HEK293T (cell line): ENCODE measurements around the gene CLDN9.

Experiments
- ARNT ChIP-seq: fragments of 450-650 bp; IDR thresholded peaks from 2 replicates; pipeline ENCODE4 v1.6.1; 2017; ENCODE audit warnings: mild to moderate bottlenecking
- BHLHE40 ChIP-seq: fragments of 450-650 bp; IDR thresholded peaks from 2 replicates; pipeline ENCODE4 v1.6.1; 2016; ENCODE audit warnings: mild to moderate bottlenecking, moderate library complexity, borderline replicate concordance
- ELF4 ChIP-seq: fragments of 450-650 bp; IDR thresholded peaks from 2 replicates; pipeline ENCODE4 v1.6.1; 2017; ENCODE audit warnings: antibody characterized with exemption
- FOXA1 ChIP-seq: fragments of 450-650 bp; IDR thresholded peaks from 2 replicates; pipeline ENCODE4 v1.6.1; 2016; ENCODE audit warnings: mild to moderate bottlenecking
- FOXK2 ChIP-seq: fragments of 450-650 bp; IDR thresholded peaks from 2 replicates; pipeline ENCODE4 v1.6.1; 2016; ENCODE audit warnings: mild to moderate bottlenecking
- FOXM1 ChIP-seq: fragments of 450-650 bp; IDR thresholded peaks from 2 replicates; pipeline ENCODE4 v1.6.1; 2017; ENCODE audit warnings: mild to moderate bottlenecking, borderline replicate concordance
- HDGF ChIP-seq: fragments of 450-650 bp; IDR thresholded peaks from 2 replicates; pipeline ENCODE4 v1.6.1; 2017; ENCODE audit warnings: antibody characterized with exemption, borderline replicate concordance
- L3MBTL2 ChIP-seq: fragments of 450-650 bp; conservative IDR thresholded peaks from 2 replicates; pipeline ENCODE4 v1.6.1; 2016; ENCODE audit warnings: mild to moderate bottlenecking
- LEF1 ChIP-seq: fragments of 450-650 bp; IDR thresholded peaks from 2 replicates; pipeline ENCODE4 v1.6.1; 2017; ENCODE audit warnings: mild to moderate bottlenecking, borderline replicate concordance
- NFRKB ChIP-seq: fragments of 450-650 bp; IDR thresholded peaks from 2 replicates; pipeline ENCODE4 v1.6.1; 2016; ENCODE audit warnings: mild to moderate bottlenecking, moderate library complexity
- PKNOX1 ChIP-seq: fragments of 450-650 bp; IDR thresholded peaks from 2 replicates; pipeline ENCODE4 v1.6.1; 2016
- SP1 ChIP-seq: fragments of 450-650 bp; IDR thresholded peaks from 2 replicates; pipeline ENCODE4 v1.6.1; 2017
- SUZ12 ChIP-seq: fragments of 450-650 bp; IDR thresholded peaks from 2 replicates; pipeline ENCODE4 v1.6.1; 2016; ENCODE audit warnings: mild to moderate bottlenecking
- ZNF384 ChIP-seq: fragments of 450-650 bp; IDR thresholded peaks from 2 replicates; pipeline ENCODE4 v1.6.1; 2016

- no peak for TF ChIP-seq FOXK2
- TF ChIP-seq HDGF = no peak
- no peak for TF ChIP-seq SP1
- no peak for TF ChIP-seq ARNT
- TF ChIP-seq NFRKB = no peak
- TF ChIP-seq ZNF384 = no peak
- TF ChIP-seq PKNOX1 = no peak
- no peak for TF ChIP-seq SUZ12
- no peak for TF ChIP-seq L3MBTL2
- no peak for TF ChIP-seq BHLHE40
- no peak for TF ChIP-seq FOXA1
- no peak for TF ChIP-seq FOXM1
- TF ChIP-seq LEF1 = no peak
- no peak for TF ChIP-seq ELF4
These were observed 12.6 kb downstream of the CLDN9 start for GRCh38 chr16:3025032-3026002.
